GM18867 (cell line): ENCODE data around the gene CDH4.
"Not testable (repeated sequence)": the region's sequence is repeated elsewhere in the genome, so short reads cannot be mapped to it uniquely, and the experiment has no call there.

Experiments
- ATAC-seq: cut with Tn5 transposase; IDR thresholded peaks from one replicate; pipeline ENCODE4 v1.9.1; 2021; ENCODE audit warnings: mild to moderate bottlenecking, moderate library complexity; ENCODE audit not compliant: unreplicated experiment

Gene CDH4

GRCh38 chr20:61413752-61414151 lies 161.7 kb downstream of the CDH4 start:
- no peak for ATAC-seq

GRCh38 chr20:61414455-61414991 lies 162.5 kb downstream of the CDH4 start:
- no peak for ATAC-seq

DNA sequence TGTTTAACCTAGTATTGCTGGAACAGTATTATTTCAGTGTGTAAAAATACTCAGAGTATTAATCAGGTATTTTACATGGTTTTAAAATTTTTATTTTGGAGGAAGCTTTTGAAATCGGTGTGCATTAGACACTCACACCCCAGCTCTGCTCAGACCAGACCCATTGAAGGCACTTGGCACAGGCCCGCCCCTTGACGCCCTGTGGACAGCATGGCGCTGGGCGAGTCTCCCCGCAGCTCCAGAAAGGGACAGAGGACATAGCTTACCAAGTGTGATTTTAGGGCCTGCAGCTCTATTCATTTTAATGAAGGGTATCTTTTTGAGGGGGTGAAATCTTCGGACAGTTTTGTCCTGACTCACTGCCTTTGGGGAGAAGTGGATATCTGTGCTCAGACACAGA lies 164.5 kb downstream of the CDH4 start:
- ATAC-seq = no peak

- no peak for ATAC-seq
Measured at GRCh38 chr20:61417221-61417941, 165.3 kb downstream of the CDH4 start.

DNA sequence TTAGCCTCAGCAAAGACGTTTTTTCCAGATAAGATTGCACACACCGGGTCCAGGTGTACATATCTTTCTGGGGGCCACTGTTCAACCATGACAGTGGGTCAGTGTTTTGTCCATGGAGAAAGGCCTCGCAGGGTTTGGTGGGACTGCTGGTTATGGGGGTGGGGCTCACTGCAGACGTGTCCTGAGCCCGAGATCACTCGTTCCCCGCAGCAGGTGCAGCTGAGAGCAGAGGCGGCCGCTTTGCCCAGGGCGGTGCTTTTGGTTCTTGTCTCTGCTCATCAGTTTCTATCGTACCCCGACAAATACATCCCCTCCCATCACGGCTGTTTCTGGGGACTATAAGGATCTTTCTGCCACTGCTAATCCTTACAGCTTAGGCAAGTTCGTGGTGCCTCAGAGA lies 166.9 kb downstream of the CDH4 start:
- no peak for ATAC-seq

DNA sequence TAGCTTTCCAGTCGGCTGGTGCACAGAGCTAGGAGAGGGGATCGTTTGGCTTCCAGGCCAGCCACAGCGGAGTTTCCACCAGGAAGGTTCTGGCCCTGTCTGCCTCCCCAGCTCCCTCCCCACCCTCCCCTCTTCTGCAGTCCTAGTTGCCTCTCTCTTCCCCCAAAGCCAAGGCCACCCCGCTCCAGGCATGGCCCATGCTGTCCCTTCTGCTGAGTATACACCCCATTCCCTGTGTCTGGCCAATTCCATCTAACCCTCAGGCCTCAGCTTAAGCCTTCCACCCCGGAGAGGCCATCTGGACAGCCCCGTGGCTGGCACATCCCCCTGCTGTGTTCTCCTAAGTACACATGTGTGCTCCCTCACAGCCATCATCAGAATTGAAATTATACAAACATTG lies 167.4 kb downstream of the CDH4 start:
- ATAC-seq = no peak

GRCh38 chr20:61420056-61420455 lies 168.0 kb downstream of the CDH4 start:
- ATAC-seq = no peak

DNA sequence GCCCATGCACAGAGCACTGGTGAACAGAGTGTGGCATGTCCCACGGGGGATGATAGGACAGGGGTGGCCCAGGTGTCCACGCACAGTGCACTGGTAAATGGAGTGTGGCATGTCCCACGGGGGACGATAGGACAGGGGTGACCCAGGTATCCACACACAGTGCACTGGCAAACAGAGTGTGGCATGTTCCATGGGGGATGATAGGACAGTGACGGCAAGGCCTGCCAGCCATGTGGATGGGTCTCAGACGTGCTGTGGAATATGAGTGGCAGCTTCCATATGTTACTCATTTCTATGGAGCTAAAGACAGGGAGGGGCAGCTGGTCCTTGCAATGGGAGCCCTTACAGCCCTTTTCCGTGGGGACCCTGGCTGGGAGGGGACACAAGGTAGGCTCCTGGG lies 168.7 kb downstream of the CDH4 start:
- ATAC-seq = no peak

GRCh38 chr20:61422636-61423425 lies 170.8 kb downstream of the CDH4 start:
- no peak for ATAC-seq

DNA sequence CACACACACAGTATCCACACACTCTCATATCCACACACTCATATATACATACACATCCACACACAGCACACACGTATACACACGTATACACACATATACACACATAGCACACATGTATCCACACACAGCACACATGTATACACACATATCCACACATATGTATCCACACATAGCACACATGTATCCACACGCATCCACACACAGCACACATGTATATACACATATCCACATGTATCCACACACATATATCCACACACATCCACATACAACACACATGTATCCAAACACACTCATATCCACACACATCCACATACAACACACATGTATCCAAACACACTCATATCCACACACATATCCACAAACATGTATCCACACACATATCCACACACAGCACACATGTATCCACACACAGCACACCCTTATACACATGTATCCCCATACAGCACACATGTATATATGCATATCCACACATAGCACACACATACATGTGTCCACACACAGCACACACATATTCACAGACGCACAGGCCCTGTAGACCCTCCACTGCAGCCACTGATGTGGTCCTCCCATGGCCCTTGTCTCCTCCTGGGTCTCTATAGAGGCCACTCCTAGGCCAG lies 172.1 kb downstream of the CDH4 start:
- no peak for ATAC-seq

- ATAC-seq = no peak
Measured at GRCh38 chr20:61424628-61425420, 172.8 kb downstream of the CDH4 start.

DNA sequence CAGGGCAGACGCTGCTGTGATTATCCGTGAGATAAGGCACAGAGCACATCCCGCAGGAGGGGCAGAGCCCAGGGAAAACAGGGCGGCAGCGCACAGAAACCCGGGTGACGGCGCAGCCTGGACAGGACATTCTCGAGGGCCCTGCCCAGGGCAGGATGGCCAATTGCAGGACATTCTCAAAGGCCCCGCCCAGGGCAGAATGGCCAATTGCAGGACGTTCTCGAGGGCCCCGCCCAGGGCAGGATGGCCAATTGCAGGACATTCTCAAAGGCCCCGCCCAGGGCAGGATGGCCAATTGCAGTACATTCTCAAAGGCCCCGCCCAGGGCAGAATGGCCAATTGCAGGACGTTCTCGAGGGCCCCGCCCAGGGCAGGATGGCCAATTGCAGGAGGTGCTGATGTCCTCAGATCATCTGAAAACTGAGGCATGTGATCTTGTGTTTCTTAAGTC lies 173.5 kb downstream of the CDH4 start:
- ATAC-seq = not testable (repeated sequence)

GRCh38 chr20:61426352-61426751 lies 174.3 kb downstream of the CDH4 start:
- no peak for ATAC-seq

- no peak for ATAC-seq
Measured at GRCh38 chr20:61429458-61430227, 177.6 kb downstream of the CDH4 start.

- no peak for ATAC-seq
Measured at GRCh38 chr20:61430228-61430624, 178.2 kb downstream of the CDH4 start.

DNA sequence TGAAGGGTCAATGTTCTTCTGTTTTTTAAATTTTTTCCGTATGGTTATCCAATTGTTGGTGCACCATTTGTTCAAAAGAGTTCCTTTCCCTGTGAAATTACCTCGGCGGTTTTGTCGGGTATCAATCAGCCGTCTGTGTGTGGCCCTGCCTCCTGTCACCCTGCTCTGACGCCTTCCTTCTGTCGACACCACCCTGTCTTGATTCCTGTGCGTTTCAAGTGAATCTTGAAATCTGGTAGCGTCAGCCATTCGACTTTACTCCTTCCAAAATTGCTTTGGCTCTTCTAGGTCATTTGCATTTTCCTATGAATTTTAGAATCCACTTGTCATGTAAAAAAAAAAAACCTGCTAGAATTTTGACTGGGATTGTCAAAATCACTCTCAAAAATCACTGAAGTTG lies 181.1 kb downstream of the CDH4 start:
- no peak for ATAC-seq

DNA sequence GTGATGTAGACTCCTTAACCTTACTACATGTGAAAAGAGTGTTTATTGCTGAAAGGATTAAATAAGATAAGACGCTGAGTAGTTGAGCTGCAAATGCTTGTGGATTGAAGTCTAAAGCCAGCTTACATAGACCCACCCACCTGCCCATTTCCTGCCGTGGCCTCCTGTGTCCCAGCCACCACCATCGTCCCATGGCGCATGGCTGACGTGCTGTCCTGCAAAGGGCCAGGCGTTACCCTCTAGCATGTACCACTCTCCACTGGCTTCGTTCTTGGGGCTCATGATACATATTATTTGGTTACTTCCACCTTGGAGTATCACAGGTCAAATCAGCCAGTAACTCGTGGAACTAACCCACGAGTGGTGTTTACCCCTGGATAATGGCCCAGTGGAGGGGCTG lies 181.8 kb downstream of the CDH4 start:
- ATAC-seq = no peak

GRCh38 chr20:61434341-61434781 lies 182.3 kb downstream of the CDH4 start:
- no peak for ATAC-seq

DNA sequence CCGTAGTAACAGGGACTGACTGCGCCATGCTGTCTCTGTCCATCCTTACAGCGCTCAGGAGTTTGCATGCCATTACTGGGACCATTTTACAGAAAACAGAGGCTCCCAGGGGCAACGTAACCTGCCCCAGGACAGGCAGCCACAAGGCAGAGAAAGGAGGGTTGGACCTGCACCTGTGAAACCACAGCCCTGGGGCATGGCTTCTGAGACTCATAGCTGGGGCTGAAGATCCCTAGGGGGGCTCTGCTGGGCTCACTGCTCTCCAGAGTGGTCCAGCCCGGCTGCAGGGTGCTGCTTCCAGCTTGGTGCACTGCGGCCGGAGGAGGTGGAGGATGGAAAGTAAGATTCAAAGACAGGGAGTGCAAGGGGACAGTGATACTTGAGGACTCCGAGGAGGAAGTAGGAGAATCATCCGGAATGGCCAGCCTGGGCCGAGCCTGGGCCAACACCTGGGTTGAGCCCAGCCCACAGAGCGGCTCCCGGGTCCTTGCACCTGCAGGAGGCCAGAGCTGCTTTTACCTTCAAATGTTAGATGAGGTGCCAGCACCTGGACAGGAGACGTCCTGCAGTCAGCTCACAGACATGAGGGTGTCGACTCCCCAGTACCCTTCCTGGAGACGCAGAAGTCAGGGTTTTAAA lies 183.2 kb downstream of the CDH4 start:
- no peak for ATAC-seq

DNA sequence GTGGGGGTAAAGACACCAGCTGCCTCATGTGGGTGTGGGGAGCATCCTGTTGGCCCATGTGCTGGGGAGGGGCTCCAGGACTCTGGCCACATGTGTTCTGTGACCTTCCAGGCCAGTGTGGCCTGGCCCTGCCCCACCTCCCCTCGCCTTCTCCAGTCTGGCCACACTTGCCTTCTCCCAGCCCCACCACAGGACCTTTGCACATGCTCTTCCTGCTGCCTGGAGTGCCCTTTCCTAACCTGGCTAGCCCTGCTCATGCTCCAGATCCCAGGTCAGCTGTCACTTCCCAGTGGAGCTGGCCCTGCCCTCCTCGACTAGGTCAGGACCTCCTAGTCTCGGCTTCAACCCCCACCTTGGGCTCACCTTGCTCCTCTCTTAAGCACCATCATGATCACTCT lies 183.8 kb downstream of the CDH4 start:
- no peak for ATAC-seq
